ENCODE measurements around the gene PPP3CA.

PPP3CA gene

DNA sequence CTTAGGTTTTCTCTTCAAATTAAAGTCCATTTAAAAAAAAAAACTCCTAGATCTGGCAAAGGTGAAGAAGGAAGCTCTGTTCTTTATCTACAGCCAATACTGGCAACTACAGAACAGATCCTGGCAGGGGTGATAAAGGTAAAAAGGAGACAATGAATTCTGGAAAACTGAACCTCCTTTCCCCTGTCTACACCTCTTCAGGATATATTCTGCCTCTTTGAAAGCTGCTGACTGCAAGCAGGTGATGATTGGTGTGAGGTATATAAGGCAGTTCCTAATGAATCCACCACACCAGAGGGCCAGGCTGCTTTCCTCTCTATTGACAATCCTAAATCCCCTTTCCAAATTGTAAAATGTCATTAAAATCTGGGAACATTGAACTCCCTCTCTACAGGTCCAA lies 370.1 kb downstream of the PPP3CA start:
- no peak for DNase-seq
